ENCODE measurements around the gene YJEFN3.

DNA sequence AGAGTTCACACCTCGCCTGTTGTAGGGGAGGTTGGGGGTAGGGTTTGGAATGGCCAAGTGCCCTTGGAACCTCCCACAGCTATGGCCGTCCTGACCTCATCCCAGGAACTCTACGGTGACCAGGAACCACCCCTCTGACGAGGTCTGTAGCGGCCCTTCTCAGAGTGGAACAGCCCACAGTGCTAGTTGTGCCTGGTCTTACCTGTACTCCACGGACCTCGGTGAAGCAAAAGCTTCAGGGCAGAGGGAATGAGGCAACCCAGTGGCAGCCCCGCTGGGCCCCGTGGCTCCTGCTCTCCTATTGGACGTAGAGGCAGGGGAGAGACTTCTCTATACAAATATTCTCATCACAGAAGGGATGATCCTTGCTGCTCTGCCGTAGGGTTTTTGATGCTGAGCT, 20.5 kb upstream of the YJEFN3 start:
- TF ChIP-seq MAX (CRISPR knock-in tag; IDR thresholded peaks at IDR 0.05), result no peak
- TF ChIP-seq, protein P1, sequence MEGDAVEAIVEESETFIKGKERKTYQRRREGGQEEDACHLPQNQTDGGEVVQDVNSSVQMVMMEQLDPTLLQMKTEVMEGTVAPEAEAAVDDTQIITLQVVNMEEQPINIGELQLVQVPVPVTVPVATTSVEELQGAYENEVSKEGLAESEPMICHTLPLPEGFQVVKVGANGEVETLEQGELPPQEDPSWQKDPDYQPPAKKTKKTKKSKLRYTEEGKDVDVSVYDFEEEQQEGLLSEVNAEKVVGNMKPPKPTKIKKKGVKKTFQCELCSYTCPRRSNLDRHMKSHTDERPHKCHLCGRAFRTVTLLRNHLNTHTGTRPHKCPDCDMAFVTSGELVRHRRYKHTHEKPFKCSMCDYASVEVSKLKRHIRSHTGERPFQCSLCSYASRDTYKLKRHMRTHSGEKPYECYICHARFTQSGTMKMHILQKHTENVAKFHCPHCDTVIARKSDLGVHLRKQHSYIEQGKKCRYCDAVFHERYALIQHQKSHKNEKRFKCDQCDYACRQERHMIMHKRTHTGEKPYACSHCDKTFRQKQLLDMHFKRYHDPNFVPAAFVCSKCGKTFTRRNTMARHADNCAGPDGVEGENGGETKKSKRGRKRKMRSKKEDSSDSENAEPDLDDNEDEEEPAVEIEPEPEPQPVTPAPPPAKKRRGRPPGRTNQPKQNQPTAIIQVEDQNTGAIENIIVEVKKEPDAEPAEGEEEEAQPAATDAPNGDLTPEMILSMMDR (IDR thresholded peaks at IDR 0.05), result no peak
- TF ChIP-seq, protein P2, sequence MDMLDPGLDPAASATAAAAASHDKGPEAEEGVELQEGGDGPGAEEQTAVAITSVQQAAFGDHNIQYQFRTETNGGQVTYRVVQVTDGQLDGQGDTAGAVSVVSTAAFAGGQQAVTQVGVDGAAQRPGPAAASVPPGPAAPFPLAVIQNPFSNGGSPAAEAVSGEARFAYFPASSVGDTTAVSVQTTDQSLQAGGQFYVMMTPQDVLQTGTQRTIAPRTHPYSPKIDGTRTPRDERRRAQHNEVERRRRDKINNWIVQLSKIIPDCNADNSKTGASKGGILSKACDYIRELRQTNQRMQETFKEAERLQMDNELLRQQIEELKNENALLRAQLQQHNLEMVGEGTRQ (CRISPR knock-in tag; IDR thresholded peaks at IDR 0.05), result no peak
- no peak for TF ChIP-seq NFYB (CRISPR knock-in tag; conservative IDR thresholded peaks at IDR 0.05; ENCODE audit: low read depth)
- no peak for TF ChIP-seq SP1 (CRISPR knock-in tag; conservative IDR thresholded peaks at IDR 0.05)
- TF ChIP-seq FOXK1 (CRISPR knock-in tag; IDR thresholded peaks at IDR 0.05), result no peak
- no peak for TF ChIP-seq ZNF512 (CRISPR knock-in tag; IDR thresholded peaks at IDR 0.05; ENCODE audit: borderline replicate concordance)
- TF ChIP-seq PREB (CRISPR knock-in tag; IDR thresholded peaks at IDR 0.05; ENCODE audit: borderline replicate concordance), result no peak
- TF ChIP-seq MYBL2 (CRISPR knock-in tag; IDR thresholded peaks at IDR 0.05), result no peak
- no peak for TF ChIP-seq ZNF121 (CRISPR knock-in tag; IDR thresholded peaks at IDR 0.05)
